ENCODE data around the gene RABEP1. TPM values are rescaled to one million over a fixed set of nuclear protein-coding genes. Genes with fewer than 3 reads are reported as not detected.

Gene RABEP1
- total RNA-seq, 1 donor from 2014 or later, result 50.0 TPM

DNA sequence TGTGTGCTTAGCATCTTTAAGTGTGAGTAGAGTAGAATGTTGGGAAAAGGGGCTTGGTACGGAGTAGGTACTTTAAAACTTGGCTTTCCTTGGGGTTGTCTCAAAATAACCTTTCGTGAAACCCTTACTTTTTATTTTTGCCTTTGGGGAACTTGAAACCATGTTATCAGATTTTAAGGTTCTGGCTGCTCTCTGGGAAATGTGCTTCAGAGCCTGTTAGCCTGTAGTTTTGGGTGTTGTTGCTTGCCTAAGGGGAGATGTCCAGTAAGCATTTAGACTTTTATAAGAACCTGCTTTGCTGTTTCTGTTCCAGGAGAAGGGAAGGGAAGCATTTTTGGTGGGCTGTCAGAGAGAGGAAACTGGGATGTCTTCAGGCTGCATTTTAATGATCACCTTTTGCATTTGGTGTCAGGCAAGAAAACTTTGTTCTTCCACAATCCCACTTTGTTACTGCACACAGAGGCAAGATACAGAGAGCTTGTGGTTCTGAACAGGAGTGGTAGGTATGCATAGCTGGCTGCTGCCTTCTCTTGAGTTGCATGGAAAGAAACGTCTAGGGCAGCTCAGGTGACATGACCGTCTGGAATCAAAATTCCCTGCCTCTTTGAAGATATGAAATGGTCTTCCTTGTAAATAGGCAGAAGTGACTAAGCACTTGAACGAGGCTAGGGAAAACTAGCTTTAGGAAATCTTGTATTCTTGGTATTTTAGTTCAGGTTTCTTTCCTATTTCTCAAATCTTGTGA is 1.7 kb downstream of the RABEP1 start:
- H3K4me2 ChIP-seq, result peak overlapping the region; percentile 88
- H3K4me1 ChIP-seq, result peaks cover 8% of the 10 kb centered on the region
- peak overlapping the region; percentile 92 for H3K4me3 Mint-ChIP-seq
- peaks cover 6% of the 10 kb centered on the region for H3K27me3 Mint-ChIP-seq (ENCODE audit: insufficient read depth, low read depth)
- DNase-seq (ENCODE audit: low spot score), result peak; percentile 16
- peaks cover 21% of the 10 kb centered on the region for H4K20me1 ChIP-seq (ENCODE audit: low read depth)
- H3K9me3 Mint-ChIP-seq, result no peaks in the 10 kb centered on the region
- H2AFZ ChIP-seq (replicated peaks), result no peak overlapping the region
- H3K4me3 ChIP-seq, result peak overlapping the region; percentile 80
- H3K4me1 Mint-ChIP-seq, result peaks cover 14% of the 10 kb centered on the region
- H3K9ac ChIP-seq, result no peak overlapping the region
- no peak overlapping the region for H3K27ac ChIP-seq
- no peaks in the 10 kb centered on the region for H3K9me3 ChIP-seq (ENCODE audit: low read depth)
- peak overlapping the region; percentile 4 for H3K27ac Mint-ChIP-seq
- TF ChIP-seq EZH2 (IDR thresholded peaks at IDR 0.05), result no peak
- no peak for TF ChIP-seq EZH2phosphoT487 (IDR thresholded peaks at IDR 0.05)
- TF ChIP-seq, protein P1, sequence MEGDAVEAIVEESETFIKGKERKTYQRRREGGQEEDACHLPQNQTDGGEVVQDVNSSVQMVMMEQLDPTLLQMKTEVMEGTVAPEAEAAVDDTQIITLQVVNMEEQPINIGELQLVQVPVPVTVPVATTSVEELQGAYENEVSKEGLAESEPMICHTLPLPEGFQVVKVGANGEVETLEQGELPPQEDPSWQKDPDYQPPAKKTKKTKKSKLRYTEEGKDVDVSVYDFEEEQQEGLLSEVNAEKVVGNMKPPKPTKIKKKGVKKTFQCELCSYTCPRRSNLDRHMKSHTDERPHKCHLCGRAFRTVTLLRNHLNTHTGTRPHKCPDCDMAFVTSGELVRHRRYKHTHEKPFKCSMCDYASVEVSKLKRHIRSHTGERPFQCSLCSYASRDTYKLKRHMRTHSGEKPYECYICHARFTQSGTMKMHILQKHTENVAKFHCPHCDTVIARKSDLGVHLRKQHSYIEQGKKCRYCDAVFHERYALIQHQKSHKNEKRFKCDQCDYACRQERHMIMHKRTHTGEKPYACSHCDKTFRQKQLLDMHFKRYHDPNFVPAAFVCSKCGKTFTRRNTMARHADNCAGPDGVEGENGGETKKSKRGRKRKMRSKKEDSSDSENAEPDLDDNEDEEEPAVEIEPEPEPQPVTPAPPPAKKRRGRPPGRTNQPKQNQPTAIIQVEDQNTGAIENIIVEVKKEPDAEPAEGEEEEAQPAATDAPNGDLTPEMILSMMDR (IDR thresholded peaks at IDR 0.05), result no peak
- peaks cover 62% of the 10 kb centered on the region for H3K79me2 ChIP-seq (ENCODE audit: low read depth)
- H3K27me3 ChIP-seq, result peaks cover 7% of the 10 kb centered on the region
- no peaks in the 10 kb centered on the region for H3F3A ChIP-seq (ENCODE audit: low read depth)
- H3K36me3 Mint-ChIP-seq, result peaks cover 9% of the 10 kb centered on the region
- H3K36me3 ChIP-seq, result no peaks in the 10 kb centered on the region

DNA sequence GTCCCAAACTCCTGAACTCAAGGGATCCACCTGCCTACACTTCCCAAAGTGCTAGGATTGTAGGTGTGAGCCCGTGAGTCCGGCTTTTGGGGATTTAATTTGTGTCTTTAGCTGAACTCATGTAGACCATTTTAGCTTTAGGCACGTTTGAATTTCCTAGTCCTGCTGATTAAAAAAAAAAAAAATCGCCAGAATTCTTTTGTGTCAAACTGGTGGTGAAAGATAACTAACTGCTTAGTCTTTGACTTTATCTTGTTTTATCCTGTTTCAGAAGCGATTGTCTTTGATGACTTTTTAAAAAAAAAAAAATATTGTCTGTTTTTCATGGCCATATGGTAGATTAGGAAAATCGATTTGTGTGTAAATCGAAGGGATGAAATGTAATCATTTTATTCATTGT is 2.6 kb downstream of the RABEP1 start:
- Mint-ChIP-seq H3K27me3 (ENCODE audit: insufficient read depth, low read depth) (peaks cover 6% of the 10 kb centered on the region), H3K4me3 (no peak overlapping the region), H3K27ac (no peak overlapping the region), H3K4me1 (peaks cover 14% of the 10 kb centered on the region), H3K36me3 (peaks cover 9% of the 10 kb centered on the region), H3K9me3 (no peaks in the 10 kb centered on the region)
- peaks cover 71% of the 10 kb centered on the region for H3K79me2 ChIP-seq (ENCODE audit: low read depth)
- no peak overlapping the region for H3K4me3 ChIP-seq
- H3K27me3 ChIP-seq, result peaks cover 7% of the 10 kb centered on the region
- peaks cover 21% of the 10 kb centered on the region for H4K20me1 ChIP-seq (ENCODE audit: low read depth)
- H3K9me3 ChIP-seq (ENCODE audit: low read depth), result no peaks in the 10 kb centered on the region
- H3K9ac ChIP-seq, result no peak overlapping the region
- no peak overlapping the region for H3K27ac ChIP-seq
- peaks cover 8% of the 10 kb centered on the region for H3K4me1 ChIP-seq
- no peaks in the 10 kb centered on the region for H3K36me3 ChIP-seq
- no peak overlapping the region for H3K4me2 ChIP-seq
- no peak overlapping the region for H2AFZ ChIP-seq (replicated peaks)
- no peaks in the 10 kb centered on the region for H3F3A ChIP-seq (ENCODE audit: low read depth)
- no peak for DNase-seq (ENCODE audit: low spot score)
- TF ChIP-seq, protein P1 (IDR thresholded peaks at IDR 0.05), result no peak
- no peak for TF ChIP-seq EZH2 (IDR thresholded peaks at IDR 0.05)
- no peak for TF ChIP-seq EZH2phosphoT487 (IDR thresholded peaks at IDR 0.05)

DNA sequence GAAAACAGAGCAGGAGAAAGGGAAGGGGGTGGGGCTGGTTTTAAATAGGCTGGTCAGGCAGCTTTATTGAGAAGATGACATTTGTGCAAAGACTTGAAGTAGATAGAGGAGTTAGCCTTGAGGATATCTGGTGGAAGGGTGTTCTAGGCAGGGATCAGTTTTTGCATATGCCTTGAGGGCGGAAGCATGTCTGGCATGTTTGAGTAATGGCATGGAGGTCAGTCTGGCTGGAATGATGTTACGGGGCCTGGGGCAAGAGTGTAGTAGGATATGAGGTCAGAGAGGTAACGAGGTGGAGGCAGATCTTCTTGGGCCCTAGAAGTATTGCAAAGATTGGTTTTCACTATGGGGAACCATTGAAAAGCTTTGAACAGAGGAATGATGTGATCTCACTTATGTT is 4.8 kb downstream of the RABEP1 start:
- no peak overlapping the region for H3K9ac ChIP-seq
- no peak for DNase-seq (ENCODE audit: low spot score)
- no peak overlapping the region for H3K4me3 ChIP-seq
- H3K4me3 Mint-ChIP-seq, result no peak overlapping the region
- no peaks in the 10 kb centered on the region for H3K9me3 Mint-ChIP-seq
- H3K4me2 ChIP-seq, result no peak overlapping the region
- H3K27ac Mint-ChIP-seq, result no peak overlapping the region
- H3K36me3 ChIP-seq, result no peaks in the 10 kb centered on the region
- H3K79me2 ChIP-seq (ENCODE audit: low read depth), result peaks cover 93% of the 10 kb centered on the region
- peaks cover 21% of the 10 kb centered on the region for H4K20me1 ChIP-seq (ENCODE audit: low read depth)
- H3K27me3 ChIP-seq, result no peaks in the 10 kb centered on the region
- H3K27ac ChIP-seq, result no peak overlapping the region
- TF ChIP-seq EZH2 (IDR thresholded peaks at IDR 0.05) (no peak), EZH2phosphoT487 (IDR thresholded peaks at IDR 0.05) (no peak)
- TF ChIP-seq, protein P1 (IDR thresholded peaks at IDR 0.05), result no peak
- H3K27me3 Mint-ChIP-seq (ENCODE audit: insufficient read depth, low read depth), result peaks cover 6% of the 10 kb centered on the region
- H3K4me1 Mint-ChIP-seq, result peaks cover 14% of the 10 kb centered on the region
- H3K36me3 Mint-ChIP-seq, result peaks cover 15% of the 10 kb centered on the region
- H2AFZ ChIP-seq (replicated peaks), result no peak overlapping the region
- no peaks in the 10 kb centered on the region for H3K9me3 ChIP-seq (ENCODE audit: low read depth)
- H3K4me1 ChIP-seq, result peaks cover 8% of the 10 kb centered on the region
- H3F3A ChIP-seq (ENCODE audit: low read depth), result no peaks in the 10 kb centered on the region

Data from neural progenitor cell (in vitro differentiated cells).